ENCODE data around the gene NBPF1. TPM values are rescaled to one million over a fixed set of nuclear protein-coding genes. Genes with fewer than 3 reads are reported as not detected.
"Not testable (repeated sequence)": the region's sequence is repeated elsewhere in the genome, so short reads cannot be mapped to it uniquely, and the experiment has no call there.

NBPF1 gene
- total and polyA plus RNA-seq, 9 of the 15 experiments (the other 6 are each of a cell fraction or from before 2014, with no cell fraction given): 5.2 to 42.6 (median 24.1) TPM

- DNase-seq (ENCODE audit: extremely low read depth in 1 of 4, low spot score in 3 of 4): peak in 2 of 4 experiments; percentile 45
- H3K79me2 ChIP-seq (ENCODE audit: control insufficient read depth, insufficient read depth, low read length); intact Hi-C loops (cut with micrococcal nuclease); H3K4me3 ChIP-seq; H3K27ac ChIP-seq (ENCODE audit: extremely low read depth, low read depth, low read length); H3K4me2 ChIP-seq (ENCODE audit: insufficient read depth, low read length); FAIRE-seq; H3K9me1 ChIP-seq (ENCODE audit: control insufficient read depth, insufficient read depth, low read length); H3K9me3 ChIP-seq (replicated peaks; ENCODE audit: control insufficient read depth, insufficient read depth, low read depth, low read length); H3K27me3 ChIP-seq (ENCODE audit: control insufficient read depth in 2 of 2, insufficient read depth in 2 of 2, low read length in 2 of 2); H2AFZ ChIP-seq (ENCODE audit: low read depth, low read length); H4K20me1 ChIP-seq (replicated peaks; ENCODE audit: control insufficient read depth, insufficient read depth, low read length): not testable (repeated sequence)
- H3K4me1 ChIP-seq (replicated peaks in 1 of 2; ENCODE audit: control insufficient read depth in 2 of 2, insufficient read depth in 2 of 2, low read length in 2 of 2): peaks cover 0 to 32% of the 10 kb centered on the region in 2 experiments; a peak in 1 of 5 replicates
- ATAC-seq: peak; percentile 1; the same call in 1 of the 3 replicates
- peaks cover 87% of the 10 kb centered on the region for H3K36me3 ChIP-seq (ENCODE audit: control insufficient read depth, insufficient read depth, low read length)
- WGBS (ENCODE audit: insufficient coverage, low coverage, missing lambda C conversion rate): 97% methylated on average over 21 of the region's 21 CpGs
- ChIA-PET CTCF (ENCODE audit: low intra/inter-chr PET ratio) (interaction anchor here (1.1 kb wide), 1 partner anchor 9 kb away, joined by 4 read pairs; no protein-coding TSS in a partner anchor), POLR2A (interaction anchor here (2.0 to 5.8 kb wide), 4 partner anchors 8 to 275 kb away, joined by 5 to 37 read pairs (median 24); no protein-coding TSS in a partner anchor)
- BruUV-seq (replicated peaks): TSS peak; percentile 12
- in situ Hi-C loops (cut with MboI): loop anchor here (5.0 kb wide), 1 partner anchor 317 kb away; no protein-coding TSS in a partner anchor
- H3K9ac ChIP-seq (ENCODE audit: insufficient read depth in 1 of 2, low read depth in 2 of 2, low read length in 2 of 2): peak overlapping the region in 1 of 2 experiments; percentile 46; a peak in 1 of 4 replicates
- TF ChIP-seq KDM4B (IDR thresholded peaks at IDR 0.05; ENCODE audit: borderline replicate concordance in 2 of 2, low read depth in 1 of 2): 0 out of 4 replicates have a peak, but pooled peaks of 1 of the 2 experiments have one; percentile 29
- 0 out of 2 replicates have a peak, but pooled peaks have one; percentile 5 for TF ChIP-seq POLR2AphosphoS2 (IDR thresholded peaks at IDR 0.05; ENCODE audit: low read length)
- 0 out of 2 replicates have a peak, but pooled peaks have one; percentile 8 for TF ChIP-seq ZNF253 (CRISPR knock-in tag; conservative IDR thresholded peaks at IDR 0.05)
- 0 out of 2 replicates have a peak, but pooled peaks have one; percentile 24 for TF ChIP-seq CBX1 (IDR thresholded peaks at IDR 0.05; ENCODE audit: low read depth)
- 0 out of 2 replicates have a peak, but pooled peaks have one; percentile 7 for TF ChIP-seq ZNF408 (CRISPR knock-in tag; IDR thresholded peaks at IDR 0.05; ENCODE audit: low read depth)
- peak; percentile 76 for TF ChIP-seq RBM22 (IDR thresholded peaks at IDR 0.05; ENCODE audit: low read depth, low read length, poor library complexity, severe bottlenecking)
- TF ChIP-seq ARID3B (CRISPR knock-in tag; IDR thresholded peaks at IDR 0.05; ENCODE audit: borderline replicate concordance): 0 out of 2 replicates have a peak, but pooled peaks have one; percentile 7
- TF ChIP-seq STAG1 (CRISPR knock-in tag; IDR thresholded peaks at IDR 0.05; ENCODE audit: borderline replicate concordance): 0 out of 2 replicates have a peak, but pooled peaks have one; percentile 6
- TF ChIP-seq, protein P1, sequence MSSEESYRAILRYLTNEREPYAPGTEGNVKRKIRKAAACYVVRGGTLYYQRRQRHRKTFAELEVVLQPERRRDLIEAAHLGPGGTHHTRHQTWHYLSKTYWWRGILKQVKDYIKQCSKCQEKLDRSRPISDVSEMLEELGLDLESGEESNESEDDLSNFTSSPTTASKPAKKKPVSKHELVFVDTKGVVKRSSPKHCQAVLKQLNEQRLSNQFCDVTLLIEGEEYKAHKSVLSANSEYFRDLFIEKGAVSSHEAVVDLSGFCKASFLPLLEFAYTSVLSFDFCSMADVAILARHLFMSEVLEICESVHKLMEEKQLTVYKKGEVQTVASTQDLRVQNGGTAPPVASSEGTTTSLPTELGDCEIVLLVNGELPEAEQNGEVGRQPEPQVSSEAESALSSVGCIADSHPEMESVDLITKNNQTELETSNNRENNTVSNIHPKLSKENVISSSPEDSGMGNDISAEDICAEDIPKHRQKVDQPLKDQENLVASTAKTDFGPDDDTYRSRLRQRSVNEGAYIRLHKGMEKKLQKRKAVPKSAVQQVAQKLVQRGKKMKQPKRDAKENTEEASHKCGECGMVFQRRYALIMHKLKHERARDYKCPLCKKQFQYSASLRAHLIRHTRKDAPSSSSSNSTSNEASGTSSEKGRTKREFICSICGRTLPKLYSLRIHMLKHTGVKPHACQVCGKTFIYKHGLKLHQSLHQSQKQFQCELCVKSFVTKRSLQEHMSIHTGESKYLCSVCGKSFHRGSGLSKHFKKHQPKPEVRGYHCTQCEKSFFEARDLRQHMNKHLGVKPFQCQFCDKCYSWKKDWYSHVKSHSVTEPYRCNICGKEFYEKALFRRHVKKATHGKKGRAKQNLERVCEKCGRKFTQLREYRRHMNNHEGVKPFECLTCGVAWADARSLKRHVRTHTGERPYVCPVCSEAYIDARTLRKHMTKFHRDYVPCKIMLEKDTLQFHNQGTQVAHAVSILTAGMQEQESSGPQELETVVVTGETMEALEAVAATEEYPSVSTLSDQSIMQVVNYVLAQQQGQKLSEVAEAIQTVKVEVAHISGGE (CRISPR knock-in tag; IDR thresholded peaks at IDR 0.05): 0 out of 6 replicates have a peak, but pooled peaks of 1 of the 3 experiments have one; percentile 6
- TF ChIP-seq RB1 (IDR thresholded peaks at IDR 0.05; ENCODE audit: low read depth): peak; percentile 4; the same call in 1 of the 2 replicates
- 0 out of 2 replicates have a peak, but pooled peaks have one; percentile 15 for TF ChIP-seq POLR2AphosphoS5 (IDR thresholded peaks at IDR 0.05; ENCODE audit: control insufficient read depth, insufficient read depth, low read depth, low read length)
- TF ChIP-seq CBFB (CRISPR knock-in tag; IDR thresholded peaks at IDR 0.05): 0 out of 2 replicates have a peak, but pooled peaks have one; percentile 38
- TF ChIP-seq RBFOX2 (IDR thresholded peaks at IDR 0.05; ENCODE audit: low read depth, low read length): peak; percentile 49
- peak; percentile 71 for TF ChIP-seq POLR2G (IDR thresholded peaks at IDR 0.05; ENCODE audit: low read depth, low read length)
Measured at GRCh38 chr1:16629916-16630530, 16.7 kb upstream of the NBPF1 start.
